ENCODE measurements around the gene NCAM2. TPM values are rescaled to one million over a fixed set of nuclear protein-coding genes. Genes with fewer than 3 reads are reported as not detected.

The NCAM2 gene
- total RNA-seq, 1 donor from 2014 or later: under 0.01 TPM

GRCh38 chr21:21046063-21046462, 47.9 kb downstream of the NCAM2 start:
- TF ChIP-seq, protein P1, sequence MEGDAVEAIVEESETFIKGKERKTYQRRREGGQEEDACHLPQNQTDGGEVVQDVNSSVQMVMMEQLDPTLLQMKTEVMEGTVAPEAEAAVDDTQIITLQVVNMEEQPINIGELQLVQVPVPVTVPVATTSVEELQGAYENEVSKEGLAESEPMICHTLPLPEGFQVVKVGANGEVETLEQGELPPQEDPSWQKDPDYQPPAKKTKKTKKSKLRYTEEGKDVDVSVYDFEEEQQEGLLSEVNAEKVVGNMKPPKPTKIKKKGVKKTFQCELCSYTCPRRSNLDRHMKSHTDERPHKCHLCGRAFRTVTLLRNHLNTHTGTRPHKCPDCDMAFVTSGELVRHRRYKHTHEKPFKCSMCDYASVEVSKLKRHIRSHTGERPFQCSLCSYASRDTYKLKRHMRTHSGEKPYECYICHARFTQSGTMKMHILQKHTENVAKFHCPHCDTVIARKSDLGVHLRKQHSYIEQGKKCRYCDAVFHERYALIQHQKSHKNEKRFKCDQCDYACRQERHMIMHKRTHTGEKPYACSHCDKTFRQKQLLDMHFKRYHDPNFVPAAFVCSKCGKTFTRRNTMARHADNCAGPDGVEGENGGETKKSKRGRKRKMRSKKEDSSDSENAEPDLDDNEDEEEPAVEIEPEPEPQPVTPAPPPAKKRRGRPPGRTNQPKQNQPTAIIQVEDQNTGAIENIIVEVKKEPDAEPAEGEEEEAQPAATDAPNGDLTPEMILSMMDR (IDR thresholded peaks at IDR 0.05; ENCODE audit: insufficient read depth, low read length, poor library complexity, severe bottlenecking): no peak
- H3K36me3 ChIP-seq (ENCODE audit: control insufficient read depth, insufficient read depth, low read length): no peaks in the 10 kb centered on the region

GRCh38 chr21:21051109-21052055, 53.2 kb downstream of the NCAM2 start:
- Histone ChIP-seq H3K36me3 (ENCODE audit: control insufficient read depth, insufficient read depth, low read length) (no peaks in the 10 kb centered on the region), H3K4me3 (ENCODE audit: low read depth, low read length) (no peak overlapping the region), H3K27me3 (ENCODE audit: control insufficient read depth, insufficient read depth, low read length) (no peaks in the 10 kb centered on the region)
- DNase-seq (ENCODE audit: low read depth): no peak
- TF ChIP-seq, protein P1 (IDR thresholded peaks at IDR 0.05; ENCODE audit: insufficient read depth, low read length, poor library complexity, severe bottlenecking): no peak

More at GRCh38 chr21:21046063-21046462, 47.9 kb downstream of the NCAM2 start:
- Histone ChIP-seq H3K27me3 (ENCODE audit: control insufficient read depth, insufficient read depth, low read length) (no peaks in the 10 kb centered on the region), H3K4me3 (ENCODE audit: low read depth, low read length) (no peak overlapping the region)
- no peak for DNase-seq (ENCODE audit: low read depth)

- DNase-seq (ENCODE audit: low read depth): no peak
- no peaks in the 10 kb centered on the region for H3K27me3 ChIP-seq (ENCODE audit: control insufficient read depth, insufficient read depth, low read length)
- TF ChIP-seq, protein P1 (IDR thresholded peaks at IDR 0.05; ENCODE audit: insufficient read depth, low read length, poor library complexity, severe bottlenecking): no peak
- H3K36me3 ChIP-seq (ENCODE audit: control insufficient read depth, insufficient read depth, low read length): no peaks in the 10 kb centered on the region
- H3K4me3 ChIP-seq (ENCODE audit: low read depth, low read length): no peak overlapping the region
Measured at GRCh38 chr21:21052672-21053071, 54.5 kb downstream of the NCAM2 start.

GRCh38 chr21:21057349-21058062, 59.3 kb downstream of the NCAM2 start:
- Histone ChIP-seq H3K36me3 (ENCODE audit: control insufficient read depth, insufficient read depth, low read length) (no peaks in the 10 kb centered on the region), H3K27me3 (ENCODE audit: control insufficient read depth, insufficient read depth, low read length) (no peaks in the 10 kb centered on the region), H3K4me3 (ENCODE audit: low read depth, low read length) (no peak overlapping the region)
- TF ChIP-seq, protein P1 (IDR thresholded peaks at IDR 0.05; ENCODE audit: insufficient read depth, low read length, poor library complexity, severe bottlenecking): no peak
- no peak for DNase-seq (ENCODE audit: low read depth)

GRCh38 chr21:21063828-21064227, 65.6 kb downstream of the NCAM2 start:
- TF ChIP-seq, protein P1 (IDR thresholded peaks at IDR 0.05; ENCODE audit: insufficient read depth, low read length, poor library complexity, severe bottlenecking): no peak
- no peaks in the 10 kb centered on the region for H3K27me3 ChIP-seq (ENCODE audit: control insufficient read depth, insufficient read depth, low read length)
- H3K4me3 ChIP-seq (ENCODE audit: low read depth, low read length): no peak overlapping the region
- no peak for DNase-seq (ENCODE audit: low read depth)
- H3K36me3 ChIP-seq (ENCODE audit: control insufficient read depth, insufficient read depth, low read length): no peaks in the 10 kb centered on the region

All from kidney epithelial cell (primary cell).